Keratinocyte (primary cell): ENCODE measurements around the gene PPL. TPM values are rescaled to one million over a fixed set of nuclear protein-coding genes. Genes with fewer than 3 reads are reported as not detected.

ENCODE experiments used
- DNase-seq: peaks from one replicate; pipeline ENCODE4 v3.0.0-alpha.2; 2011; ENCODE audit warnings: low read depth, missing footprints, low spot score
- FAIRE-seq: peaks from 2 replicates; lab custom pipeline; 2011; peaks lifted over from hg19 to GRCh38; lab: Jason Lieb, UNC
- H2AFZ ChIP-seq: 2 replicates; pipeline ENCODE4 v1.6.0; 2012; ENCODE audit warnings: low read length, control low read depth, inconsistent platforms; ENCODE audit not compliant: control insufficient read depth
- H3K27ac ChIP-seq: 2 replicates; pipeline ENCODE4 v1.5.1; 2011; ENCODE audit warnings: low read length; ENCODE audit not compliant: control insufficient read depth, insufficient read depth
- H3K27me3 ChIP-seq: 3 replicates; pipeline ENCODE4 v1.6.0; 2011; ENCODE audit warnings: low read length; ENCODE audit not compliant: control insufficient read depth, insufficient read depth; ENCODE audit errors: extremely low read depth
- H3K36me3 ChIP-seq, 2 experiments: 2 replicates in 1 of 2; 3 replicates in 1 of 2; pipeline ENCODE4 v1.5.1; 2011; ENCODE audit warnings: low read length in 2 of 2, mild to moderate bottlenecking in 1 of 2; ENCODE audit not compliant: control insufficient read depth in 2 of 2, insufficient read depth in 2 of 2; ENCODE audit errors: extremely low read depth in 1 of 2
- H3K4me1 ChIP-seq: 3 replicates; pipeline ENCODE4 v1.5.1; 2011; ENCODE audit warnings: low read length; ENCODE audit not compliant: control insufficient read depth, insufficient read depth; ENCODE audit errors: extremely low read depth
- H3K4me2 ChIP-seq: 3 replicates; pipeline ENCODE4 v1.6.0; 2011; ENCODE audit warnings: low read depth, low read length; ENCODE audit not compliant: control insufficient read depth, insufficient read depth; ENCODE audit errors: extremely low read depth
- H3K4me3 ChIP-seq, 3 experiments: fragments of 200-600 bp in 1 of 3; sonication (generic) in 1 of 3; 2 replicates in 2 of 3; 3 replicates in 1 of 3; pipeline ENCODE4 v1.5.1; 2011 to 2016; ENCODE audit warnings: low read length in 3 of 3, mild to moderate bottlenecking in 3 of 3, control low read depth in 2 of 3, inconsistent platforms in 1 of 3, low read depth in 1 of 3, mixed read lengths in 1 of 3, mixed run types in 1 of 3, moderate library complexity in 1 of 3; ENCODE audit not compliant: control insufficient read depth in 2 of 3, insufficient read depth in 2 of 3; ENCODE audit errors: extremely low read depth in 1 of 3
- H3K79me2 ChIP-seq: 2 replicates; pipeline ENCODE4 v1.6.0; 2012; ENCODE audit warnings: low read length; ENCODE audit not compliant: control insufficient read depth, insufficient read depth
- H3K9ac ChIP-seq: 3 replicates; pipeline ENCODE4 v1.6.0; 2011; ENCODE audit warnings: low read length; ENCODE audit not compliant: control insufficient read depth, insufficient read depth; ENCODE audit errors: extremely low read depth
- H3K9me1 ChIP-seq: 3 replicates; pipeline ENCODE4 v1.6.0; 2011; ENCODE audit warnings: low read length; ENCODE audit not compliant: control insufficient read depth, insufficient read depth; ENCODE audit errors: extremely low read depth
- H3K9me3 ChIP-seq: 2 replicates; pipeline ENCODE4 v1.5.1; 2012; ENCODE audit warnings: low read depth, low read length; ENCODE audit not compliant: control insufficient read depth
- H4K20me1 ChIP-seq: 3 replicates; pipeline ENCODE4 v1.6.0; 2011; ENCODE audit warnings: low read length; ENCODE audit not compliant: control insufficient read depth, insufficient read depth; ENCODE audit errors: extremely low read depth
- CTCF ChIP-seq, 3 experiments: IDR thresholded peaks in 1 of 3; conservative IDR thresholded peaks in 1 of 3; optimal IDR thresholded peaks in 1 of 3; 2 replicates in 2 of 3; 3 replicates in 1 of 3; pipeline versions ENCODE3 to v1.5.1; 2011; ENCODE audit warnings: low read length in 3 of 3, mild to moderate bottlenecking in 3 of 3, moderate library complexity in 2 of 3, control low read depth in 1 of 3, inconsistent platforms in 1 of 3; ENCODE audit not compliant: insufficient read depth in 2 of 3; ENCODE audit errors: extremely low read depth in 1 of 3
- EZH2 ChIP-seq: IDR thresholded peaks from one replicate; pipeline ENCODE4 v1.6.1; 2012; ENCODE audit warnings: inconsistent platforms, mild to moderate bottlenecking, low read length, moderate library complexity
- dilution Hi-C: fragments of 300-500 bp; cut with MboI; formaldehyde crosslinking; loops from one replicate; pipeline ENCODE4 v1.7.0; 2020; ENCODE audit warnings: low sequenced_read_pairs; ENCODE audit not compliant: extremely low pct_ligation_motif_present
- polyA plus RNA-seq, 5 experiments: library from polyadenylated mRNA; depleted of rRNA in 3 of 5; stranded (reverse) in 3 of 5; stranded (forward) in 1 of 5; unstranded in 1 of 5; fragments of >200 nt; gene quantifications; 1 replicate in 1 of 5; 2 replicates in 3 of 5; 3 replicates in 1 of 5; pipeline versions ENCODE4 v1.2.1 to v1.2.3, GENCODE V29; 2011 to 2012; ENCODE audit warnings: missing spikeins in 2 of 5, low read depth in 1 of 5, low replicate concordance in 1 of 5

PPL gene
- polyA plus RNA-seq, 1 donor (not counting 4 experiments of a cell fraction or from before 2014, with no cell fraction given), result 26.6 TPM

- Histone ChIP-seq H3K4me1 (peaks cover 33% of the 10 kb centered on the region), H3K36me3 (peaks cover 22 to 48% of the 10 kb centered on the region in 2 experiments), H3K27me3 (no peaks in the 10 kb centered on the region), H2AFZ (no peak overlapping the region), H3K9me1 (peaks cover 5% of the 10 kb centered on the region), H4K20me1 (no peaks in the 10 kb centered on the region), H3K79me2 (peaks cover 48% of the 10 kb centered on the region), H3K9me3 (no peaks in the 10 kb centered on the region), H3K9ac (no peak overlapping the region), H3K4me2 (no peak overlapping the region), H3K27ac (no peak overlapping the region), H3K4me3 (no peak overlapping the region)
- no peak for FAIRE-seq
- dilution Hi-C loops, result no loop called here
- no peak for TF ChIP-seq CTCF (optimal IDR thresholded peaks at IDR 0.05 in 1 of 3, IDR thresholded peaks at IDR 0.05 in 1 of 3, conservative IDR thresholded peaks at IDR 0.05 in 1 of 3; ENCODE audit: extremely low read depth in 1 of 3, insufficient read depth in 2 of 3, low read length in 3 of 3)
- no peak for TF ChIP-seq EZH2
- no peak for DNase-seq
Observed at GRCh38 chr16:4855371-4855770, 81.6 kb downstream of the PPL start.

GRCh38 chr16:4852221-4852872 is 84.6 kb downstream of the PPL start:
- Histone ChIP-seq H3K4me2 (peak overlapping the region; percentile 44), H3K9me3 (no peaks in the 10 kb centered on the region), H3K9me1 (peaks cover 5% of the 10 kb centered on the region), H2AFZ (no peak overlapping the region), H3K4me1 (peaks cover 36% of the 10 kb centered on the region), H4K20me1 (no peaks in the 10 kb centered on the region), H3K9ac (no peak overlapping the region), H3K79me2 (peaks cover 74% of the 10 kb centered on the region), H3K36me3 (peaks cover 8 to 20% of the 10 kb centered on the region in 2 experiments), H3K27me3 (no peaks in the 10 kb centered on the region), H3K4me3 (no peak overlapping the region), H3K27ac (peak overlapping the region; percentile 48)
- DNase-seq, result no peak
- peak; percentile 77 for FAIRE-seq
- dilution Hi-C loops, result no loop called here
- TF ChIP-seq CTCF (optimal IDR thresholded peaks at IDR 0.05 in 1 of 3, IDR thresholded peaks at IDR 0.05 in 1 of 3, conservative IDR thresholded peaks at IDR 0.05 in 1 of 3; ENCODE audit: extremely low read depth in 1 of 3, insufficient read depth in 2 of 3, low read length in 3 of 3), result no peak
- TF ChIP-seq EZH2, result no peak
